H1 (cell line): Measurements from ENCODE around the gene TTC21A.

Experiments
- CTCF ChIP-seq, 3 experiments: IDR thresholded peaks; 1 replicate in 2 of 3; 2 replicates in 1 of 3; pipeline versions ENCODE4 v1.5.1 to v1.6.1; 2011; ENCODE audit warnings: low read length in 3 of 3, mild to moderate bottlenecking in 3 of 3, inconsistent platforms in 2 of 3, low read depth in 1 of 3, moderate library complexity in 1 of 3; ENCODE audit not compliant: insufficient read depth in 1 of 3; ENCODE audit errors: control extremely low read depth in 1 of 3
- EGR1 ChIP-seq: IDR thresholded peaks from 2 replicates; pipeline ENCODE4 v1.6.1; 2011; ENCODE audit warnings: low read depth, low read length, borderline replicate concordance
- GABPA ChIP-seq: IDR thresholded peaks from 2 replicates; pipeline ENCODE4 v1.6.1; 2011; ENCODE audit warnings: mild to moderate bottlenecking, low read length, moderate library complexity, borderline replicate concordance; ENCODE audit not compliant: insufficient read depth
- MAX ChIP-seq: IDR thresholded peaks from 2 replicates; pipeline ENCODE4 v1.6.1; 2012; ENCODE audit warnings: inconsistent platforms
- POLR2A ChIP-seq, 2 experiments: IDR thresholded peaks; 1 replicate in 1 of 2; 2 replicates in 1 of 2; pipeline ENCODE4 v1.6.1; 2011; ENCODE audit warnings: low read depth in 2 of 2, low read length in 2 of 2, mild to moderate bottlenecking in 2 of 2; ENCODE audit errors: control extremely low read depth in 1 of 2
- RAD21 ChIP-seq, 2 experiments: IDR thresholded peaks in 1 of 2; conservative IDR thresholded peaks in 1 of 2; 2 replicates each; pipeline ENCODE4 v1.6.1; 2011; ENCODE audit warnings: low read depth in 2 of 2, low read length in 2 of 2, improper control_type of control experiment in 1 of 2, inconsistent platforms in 1 of 2, mild to moderate bottlenecking in 1 of 2, moderate library complexity in 1 of 2
- SUZ12 ChIP-seq: fragments of 200-600 bp; sonication (generic); IDR thresholded peaks from 2 replicates; pipeline ENCODE4 v1.6.1; 2012; ENCODE audit warnings: mild to moderate bottlenecking, inconsistent platforms, low read length, moderate library complexity, mixed read lengths
- TAF1 ChIP-seq: IDR thresholded peaks from 2 replicates; pipeline ENCODE4 v1.6.1; 2011; ENCODE audit warnings: mild to moderate bottlenecking, low read depth, low read length

- no peak for TF ChIP-seq TAF1
- TF ChIP-seq POLR2A (IDR thresholded peaks at IDR 0.05; ENCODE audit: control extremely low read depth in 1 of 2, low read depth in 2 of 2, low read length in 2 of 2), result no peak
- no peak for TF ChIP-seq GABPA
- TF ChIP-seq RAD21 (IDR thresholded peaks at IDR 0.05 in 1 of 2, conservative IDR thresholded peaks at IDR 0.05 in 1 of 2; ENCODE audit: low read depth in 2 of 2, low read length in 2 of 2), result no peak
- TF ChIP-seq MAX, result no peak
- TF ChIP-seq SUZ12, result no peak
- no peak for TF ChIP-seq EGR1
- no peak for TF ChIP-seq CTCF (IDR thresholded peaks at IDR 0.05; ENCODE audit: control extremely low read depth in 1 of 3, insufficient read depth in 1 of 3, low read depth in 1 of 3, low read length in 3 of 3)
Measured at GRCh38 chr3:39106281-39106811, 1.1 kb upstream of the TTC21A start.
